ENCODE measurements around the gene MLLT1. TPM values are rescaled to one million over a fixed set of nuclear protein-coding genes. Genes with fewer than 3 reads are reported as not detected.

MLLT1 gene
- total RNA-seq, 1 experiment from 2014 or later = 54.9 TPM

- Histone ChIP-seq H3K4me2 (ENCODE audit: insufficient read depth, insufficient read length, low read length) (no peak overlapping the region), H2AFZ (ENCODE audit: low read length) (no peak overlapping the region), H3K4ac (ENCODE audit: low read depth, low read length) (no peak overlapping the region), H3K23ac (ENCODE audit: insufficient read length, low read depth, low read length) (no peak overlapping the region), H2BK120ac (ENCODE audit: low read depth, low read length, poor library complexity, severe bottlenecking) (no peak overlapping the region), H4K5ac (ENCODE audit: insufficient read length, low read depth, low read length) (no peak overlapping the region), H3K18ac (ENCODE audit: insufficient read length, low read depth, low read length) (no peak overlapping the region), H3K14ac (ENCODE audit: insufficient read depth, low read length) (no peak overlapping the region), H4K8ac (replicated peaks; ENCODE audit: insufficient read length, low read depth, low read length) (no peak overlapping the region), H2BK15ac (ENCODE audit: low read depth, low read length) (no peak overlapping the region), H3K56ac (ENCODE audit: insufficient read length, low read depth, low read length) (no peak overlapping the region), H3K4me1 (ENCODE audit: insufficient read depth, low read length) (no peaks in the 10 kb centered on the region), H3K79me2 (ENCODE audit: insufficient read depth, low read length) (no peaks in the 10 kb centered on the region), H3K9ac (ENCODE audit: extremely low read depth, insufficient read length, low read length) (no peak overlapping the region), H4K91ac (ENCODE audit: insufficient read length, low read depth, low read length) (no peak overlapping the region), H2BK20ac (ENCODE audit: low read depth, low read length, poor library complexity, severe bottlenecking) (no peak overlapping the region), H3K79me1 (ENCODE audit: insufficient read depth, low read depth, low read length, poor library complexity, severe bottlenecking) (no peaks in the 10 kb centered on the region), H4K20me1 (ENCODE audit: control insufficient read depth, insufficient read depth, insufficient read length) (no peaks in the 10 kb centered on the region), H3T11ph (ENCODE audit: low read length) (no peak overlapping the region), H2BK12ac (ENCODE audit: insufficient read length, low read depth, low read length) (no peak overlapping the region), H2AK5ac (ENCODE audit: insufficient read length, low read length) (no peak overlapping the region), H3K9me3 (ENCODE audit: control insufficient read depth, low read depth, low read length) (peaks cover 17% of the 10 kb centered on the region), H2BK5ac (ENCODE audit: insufficient read length, low read length) (no peak overlapping the region), H3K27ac (ENCODE audit: insufficient read length, low read depth, low read length) (no peak overlapping the region), H3K27me3 (ENCODE audit: insufficient read depth, low read length) (no peaks in the 10 kb centered on the region), H3K23me2 (ENCODE audit: insufficient read length, low read depth, low read length, poor library complexity, severe bottlenecking) (no peaks in the 10 kb centered on the region)
- no peak for TF ChIP-seq CTCF (conservative IDR thresholded peaks at IDR 0.05)
- H3K27me3 Mint-ChIP-seq (ENCODE audit: low read depth) = peaks cover 29% of the 10 kb centered on the region
- no peak overlapping the region for H3K4me3 Mint-ChIP-seq
- H3K36me3 Mint-ChIP-seq (ENCODE audit: insufficient read depth in 1 of 3, low read depth in 3 of 3) = peaks cover 3 to 4% (median 4%) of the 10 kb centered on the region in 3 experiments; a peak in 6 of 7 replicates
- H3K4me1 Mint-ChIP-seq = no peaks in the 10 kb centered on the region
- H3K27ac Mint-ChIP-seq = no peak overlapping the region
- H3K9me3 Mint-ChIP-seq = peaks cover 36 to 60% of the 10 kb centered on the region in 2 experiments
- DNase-seq = no peak
- no CpG with 5 or more reads among the region's 5 CpGs for WGBS (ENCODE audit: extremely low coverage, insufficient read length, low lambda C conversion rate)
These were observed 18.6 kb upstream of the MLLT1 start for GRCh38 chr19:6298413-6298812.
